Kidney (tissue), 14 donors: Measurements from ENCODE around the gene PACS2. TPM values are rescaled to one million over a fixed set of nuclear protein-coding genes. Genes with fewer than 3 reads are reported as not detected.
A peak's percentile ranks its signal among the peaks of the same experiment; 100 is the strongest.

Experiments used
- DNase-seq, 5 donors: peaks; one replicate each; pipeline ENCODE4 v3.0.0-alpha.2; 2013 to 2020
- FAIRE-seq: peaks from 2 replicates; lab custom pipeline; 2012; peaks lifted over from hg19 to GRCh38; lab: Jason Lieb, UNC
- H3K27ac ChIP-seq, 2 donors: one replicate each; pipeline ENCODE4 v1.7.0; 2013; ENCODE audit warnings: low read depth in 2 of 2, low read length in 2 of 2, inconsistent platforms in 1 of 2
- H3K27me3 ChIP-seq: one replicate; pipeline ENCODE4 v1.7.1; 2013; ENCODE audit warnings: low read length, inconsistent platforms; ENCODE audit not compliant: control insufficient read depth, insufficient read depth
- H3K36me3 ChIP-seq, 3 donors: one replicate each; pipeline versions ENCODE4 v1.7.0 to v1.7.1; 2013; ENCODE audit warnings: low read length in 3 of 3, control low read depth in 1 of 3, inconsistent platforms in 1 of 3; ENCODE audit not compliant: insufficient read depth in 3 of 3, control insufficient read depth in 2 of 3
- H3K4me1 ChIP-seq, 3 donors: one replicate each; pipeline versions ENCODE4 v1.7.0 to v1.7.1; 2013; ENCODE audit warnings: low read length in 3 of 3, inconsistent platforms in 1 of 3, low read depth in 1 of 3; ENCODE audit not compliant: control insufficient read depth in 2 of 3, insufficient read depth in 2 of 3
- H3K4me3 ChIP-seq, 3 donors: one replicate each; pipeline versions ENCODE4 v1.7.0 to v1.8.1; 2013; ENCODE audit warnings: low read length in 3 of 3, control low read depth in 1 of 3, inconsistent platforms in 1 of 3
- H3K9ac ChIP-seq, 3 donors: one replicate each; pipeline versions ENCODE4 v1.7.0 to v1.7.1; 2013; ENCODE audit warnings: low read length in 3 of 3, control low read depth in 1 of 3, inconsistent platforms in 1 of 3
- H3K9me3 ChIP-seq, 3 donors: one replicate each; pipeline versions ENCODE4 v1.7.0 to v1.7.1; 2013; ENCODE audit warnings: low read length in 3 of 3, control low read depth in 1 of 3, inconsistent platforms in 1 of 3; ENCODE audit not compliant: control insufficient read depth in 2 of 3, insufficient read depth in 1 of 3
- intact Hi-C: fragments of 100-400 bp; cut with DNase I; formaldehyde crosslinking; loops from one replicate; pipeline ENCODE4 v1.11.1; 2022
- polyA plus RNA-seq: library from polyadenylated mRNA; stranded (reverse); fragments of 350-450 nt; fragmentation: Illumina TruSeq; extraction: RNeasy Lipid Tissue Mini Kit (QIAGEN cat#74804); gene quantifications from one replicate; pipeline ENCODE4 v1.2.3, GENCODE V29; 2014; ENCODE audit warnings: low read depth, low replicate concordance; ENCODE audit not compliant: insufficient read depth
- total RNA-seq: library from RNA; stranded (reverse); fragmentation: NEBNext Ultra II Directional; extraction: Animal tissue kit (Norgen Biotek cat#: 25700); gene quantifications from one replicate; pipeline ENCODE4 v1.2.1, GENCODE V29; 2021
- TF ChIP-seq, protein P1 (sequence below): IDR thresholded peaks from 3 replicates; pipeline ENCODE4 v1.5.1; 2012; ENCODE audit warnings: mild to moderate bottlenecking, moderate library complexity, borderline replicate concordance; ENCODE audit not compliant: insufficient read depth; ENCODE audit errors: extremely low read depth
- donor health status: control.
- donor health status: control.
- donor health status: control.
- donor health status: control.
- donor health status: control.
- donor health status: DM: yes; HTN: yes; CAD: no.
- donor health status: Normal renal cell carcinoma (clear cell type).

PACS2 gene
- total and polyA plus RNA-seq, 2 donors from 2014 or later = 35.7 to 83.9 TPM

DNA sequence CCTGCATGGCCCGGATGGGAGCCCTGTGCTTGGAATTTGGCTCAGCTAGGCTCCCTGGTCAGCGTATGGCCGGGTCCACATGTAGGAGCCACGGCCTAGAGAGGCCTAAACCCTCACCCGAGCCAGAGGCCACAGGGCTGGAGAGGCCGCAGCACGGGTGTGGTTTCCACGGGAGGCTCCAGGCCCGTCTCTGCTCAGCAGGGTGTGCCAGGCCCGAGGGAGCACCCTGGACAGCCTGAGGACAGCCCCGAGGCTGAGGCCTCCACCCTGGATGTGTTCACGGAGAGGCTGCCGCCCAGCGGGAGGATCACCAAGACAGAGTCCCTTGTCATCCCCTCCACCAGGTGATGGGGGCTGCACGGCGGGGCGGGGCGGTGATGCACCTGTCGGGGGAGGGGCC is 66.2 kb downstream of the PACS2 start:
- Histone ChIP-seq H3K9me3 (no peaks in the 10 kb centered on the region), H3K27ac (no peak overlapping the region), H3K27me3 (no peaks in the 10 kb centered on the region), H3K36me3 (peaks cover 0 to 21% (median 5%) of the 10 kb centered on the region in 3 donors), H3K4me3 (no peak overlapping the region), H3K4me1 (no peaks in the 10 kb centered on the region), H3K9ac (no peak overlapping the region)
- FAIRE-seq (no peak), DNase-seq (peak in 1 of 5 donors; percentile 69)
- TF ChIP-seq, protein P1, sequence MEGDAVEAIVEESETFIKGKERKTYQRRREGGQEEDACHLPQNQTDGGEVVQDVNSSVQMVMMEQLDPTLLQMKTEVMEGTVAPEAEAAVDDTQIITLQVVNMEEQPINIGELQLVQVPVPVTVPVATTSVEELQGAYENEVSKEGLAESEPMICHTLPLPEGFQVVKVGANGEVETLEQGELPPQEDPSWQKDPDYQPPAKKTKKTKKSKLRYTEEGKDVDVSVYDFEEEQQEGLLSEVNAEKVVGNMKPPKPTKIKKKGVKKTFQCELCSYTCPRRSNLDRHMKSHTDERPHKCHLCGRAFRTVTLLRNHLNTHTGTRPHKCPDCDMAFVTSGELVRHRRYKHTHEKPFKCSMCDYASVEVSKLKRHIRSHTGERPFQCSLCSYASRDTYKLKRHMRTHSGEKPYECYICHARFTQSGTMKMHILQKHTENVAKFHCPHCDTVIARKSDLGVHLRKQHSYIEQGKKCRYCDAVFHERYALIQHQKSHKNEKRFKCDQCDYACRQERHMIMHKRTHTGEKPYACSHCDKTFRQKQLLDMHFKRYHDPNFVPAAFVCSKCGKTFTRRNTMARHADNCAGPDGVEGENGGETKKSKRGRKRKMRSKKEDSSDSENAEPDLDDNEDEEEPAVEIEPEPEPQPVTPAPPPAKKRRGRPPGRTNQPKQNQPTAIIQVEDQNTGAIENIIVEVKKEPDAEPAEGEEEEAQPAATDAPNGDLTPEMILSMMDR = no peak
- intact Hi-C loops = no loop called here

DNA sequence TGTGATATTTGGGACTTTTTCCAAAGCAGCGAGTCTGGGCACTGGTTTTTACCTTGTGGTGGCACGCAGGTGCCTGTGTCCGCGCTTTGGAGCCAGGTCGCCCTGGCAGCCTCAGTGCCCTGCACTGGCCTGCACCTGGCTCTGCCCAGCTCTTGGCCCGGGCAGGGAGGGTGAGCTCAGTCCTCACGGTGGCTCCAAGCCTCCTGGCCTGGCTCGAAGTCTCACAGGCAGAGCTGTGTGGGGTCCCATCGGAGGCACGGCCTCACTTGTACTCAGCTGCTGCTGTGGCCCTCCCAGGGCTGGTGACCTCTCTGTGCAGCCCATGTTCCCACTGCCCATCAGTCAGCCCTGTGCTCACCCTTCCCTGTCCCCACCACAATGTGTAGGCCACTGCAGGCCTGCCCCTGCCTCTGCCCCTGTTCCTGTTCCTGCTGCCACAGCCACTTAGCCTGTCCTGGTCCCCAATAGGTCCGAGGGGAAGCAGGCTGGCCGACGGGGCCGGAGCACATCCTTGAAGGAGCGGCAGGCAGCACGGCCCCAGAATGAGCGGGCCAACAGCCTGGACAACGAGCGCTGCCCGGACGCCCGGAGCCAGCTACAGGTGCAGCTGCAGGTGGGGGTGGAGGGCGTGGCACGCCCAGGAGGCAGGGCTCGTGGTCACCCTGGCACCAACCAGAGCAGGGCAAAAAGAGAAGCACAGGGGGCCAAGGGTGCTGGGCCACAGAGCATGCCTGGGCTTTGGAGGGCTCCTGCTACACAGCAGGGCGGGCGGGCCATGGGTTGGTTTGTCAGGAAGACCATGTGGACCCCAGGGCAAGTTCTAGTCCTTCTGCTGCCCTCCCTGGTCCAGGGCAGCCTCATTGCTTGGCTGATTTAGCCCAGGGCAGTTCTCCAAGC is 67.1 kb downstream of the PACS2 start:
- Histone ChIP-seq H3K27me3 (no peaks in the 10 kb centered on the region), H3K36me3 (peaks cover 0 to 21% (median 5%) of the 10 kb centered on the region in 3 donors), H3K9ac (no peak overlapping the region), H3K27ac (no peak overlapping the region), H3K4me1 (no peaks in the 10 kb centered on the region), H3K9me3 (no peaks in the 10 kb centered on the region), H3K4me3 (no peak overlapping the region)
- FAIRE-seq = no peak
- TF ChIP-seq, protein P1 = no peak
- DNase-seq = peak in 1 of 5 donors; percentile 61
- intact Hi-C loops = no loop called here

DNA sequence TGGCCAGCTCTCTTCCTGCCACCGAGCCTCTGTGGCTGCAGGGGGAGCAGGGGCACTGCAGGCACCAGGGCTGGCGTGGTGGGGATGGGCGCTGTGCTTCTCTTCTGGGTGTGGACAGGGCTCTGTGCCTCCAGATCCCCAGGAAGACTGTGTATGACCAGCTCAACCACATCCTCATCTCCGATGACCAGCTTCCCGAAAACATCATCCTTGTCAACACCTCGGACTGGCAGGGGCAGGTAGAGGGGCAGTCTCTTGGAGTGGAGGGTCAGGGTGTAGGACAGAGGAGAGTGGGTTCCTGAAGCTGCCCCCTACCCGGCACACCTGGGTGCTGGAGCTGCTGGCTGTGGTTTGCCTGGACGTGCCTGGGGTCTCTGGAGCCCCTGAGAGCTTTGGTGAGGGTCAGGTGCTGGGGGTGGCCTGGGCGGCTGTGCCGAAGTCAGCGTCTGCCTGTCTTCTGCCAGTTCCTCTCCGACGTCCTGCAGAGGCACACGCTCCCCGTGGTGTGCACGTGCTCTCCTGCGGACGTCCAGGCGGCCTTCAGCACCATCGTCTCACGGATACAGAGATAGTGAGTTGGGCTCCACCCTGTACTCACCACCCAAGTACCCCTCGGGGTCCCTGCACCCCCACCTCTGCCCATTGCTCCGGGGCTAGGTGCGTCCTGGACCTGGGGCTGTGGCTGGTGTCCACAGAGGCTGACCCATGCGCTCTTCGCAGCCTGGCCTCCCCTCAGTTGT is 68.0 kb downstream of the PACS2 start:
- TF ChIP-seq, protein P1 = no peak
- H3K4me3 ChIP-seq = no peak overlapping the region
- no peaks in the 10 kb centered on the region for H3K4me1 ChIP-seq
- DNase-seq (peak in 1 of 5 donors; percentile 52), FAIRE-seq (no peak)
- H3K9me3 ChIP-seq = no peaks in the 10 kb centered on the region
- H3K36me3 ChIP-seq = peaks cover 0 to 21% (median 5%) of the 10 kb centered on the region in 3 donors
- no peaks in the 10 kb centered on the region for H3K27me3 ChIP-seq
- no peak overlapping the region for H3K9ac ChIP-seq
- H3K27ac ChIP-seq = no peak overlapping the region
- intact Hi-C loops = no loop called here
